Stimulated activated effector memory CD8-positive, alpha-beta T cell treated with anti-CD3 and anti-CD28 coated beads, Interleukin-12 subunit alpha, Interleukin-12 subunit beta, amount 100 ng/mL, for 72 hours (primary cell): ENCODE data around the gene SARNP.
"Not testable (repeated sequence)": the region's sequence is repeated elsewhere in the genome, so short reads cannot be mapped to it uniquely, and the experiment has no call there.

Experiments
- ATAC-seq: fragments of 150-1000 bp; cut with Tn5 transposase; 2 replicates; pipeline ENCODE4 v1.10.0; 2021
- DNase-seq, 2 donors: peaks; one replicate each; pipeline ENCODE4 v3.0.0; 2021 to 2022; ENCODE audit warnings: low spot score in 2 of 2
- H3K27ac Mint-ChIP-seq: one replicate; pipeline ENCODE4 v1.8.0; 2022; ENCODE audit warnings: mild to moderate bottlenecking, mixed read lengths
- H3K36me3 Mint-ChIP-seq: one replicate; pipeline ENCODE4 v1.8.0; 2022; ENCODE audit warnings: mild to moderate bottlenecking, mixed read lengths
- H3K4me1 Mint-ChIP-seq: one replicate; pipeline ENCODE4 v1.8.0; 2022; ENCODE audit warnings: mixed read lengths
- H3K4me3 Mint-ChIP-seq: one replicate; pipeline ENCODE4 v1.8.0; 2022; ENCODE audit warnings: mild to moderate bottlenecking, mixed read lengths
- H3K9me3 Mint-ChIP-seq: one replicate; pipeline ENCODE4 v1.8.0; 2022; ENCODE audit warnings: mixed read lengths

Gene SARNP

DNA sequence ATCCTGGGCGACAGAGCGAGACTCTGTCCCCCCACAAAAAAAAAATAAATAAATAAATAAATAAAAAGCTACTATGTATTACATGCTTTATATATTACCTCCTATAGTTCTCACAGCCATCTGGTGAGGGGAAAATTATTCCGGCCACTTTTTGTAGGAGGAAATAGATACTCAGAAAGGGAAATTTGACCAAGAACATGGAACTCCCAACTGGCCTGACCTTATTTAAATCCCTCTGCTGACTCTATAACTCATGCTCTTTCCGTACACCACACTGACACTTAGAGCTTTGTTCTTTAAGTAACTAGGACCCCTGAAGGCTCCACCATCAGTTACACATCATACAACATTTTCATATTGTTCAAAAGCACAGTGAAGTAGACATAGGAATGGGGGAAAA is 27.4 kb upstream of the SARNP start:
- DNase-seq: no peak
- H3K36me3 Mint-ChIP-seq: peaks cover 6% of the 10 kb centered on the region
- no peak overlapping the region for H3K27ac Mint-ChIP-seq
- H3K4me3 Mint-ChIP-seq: no peak overlapping the region
- no peaks in the 10 kb centered on the region for H3K9me3 Mint-ChIP-seq
- ATAC-seq: no peak
- peaks cover 12% of the 10 kb centered on the region for H3K4me1 Mint-ChIP-seq

DNA sequence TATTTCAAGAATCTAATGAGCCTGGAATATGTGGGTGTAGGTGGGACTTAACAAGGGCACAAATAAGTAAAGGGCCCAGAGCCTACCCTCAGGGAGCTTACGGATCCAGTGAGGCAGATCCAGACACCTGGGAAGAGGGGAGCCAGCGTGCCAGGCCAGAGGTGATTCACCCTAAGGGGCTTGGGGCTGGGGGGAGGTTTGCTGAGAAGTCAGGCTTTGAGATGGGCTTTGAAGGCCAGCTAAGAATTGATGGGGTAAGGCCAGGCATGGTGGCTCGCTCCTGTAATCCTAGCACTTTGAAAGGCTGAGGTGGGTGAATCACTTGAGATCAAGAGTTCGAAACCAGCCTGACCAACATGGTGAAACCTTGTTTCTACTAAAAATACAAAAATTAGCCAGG is 25.9 kb upstream of the SARNP start:
- H3K27ac Mint-ChIP-seq: no peak overlapping the region
- no peaks in the 10 kb centered on the region for H3K9me3 Mint-ChIP-seq
- DNase-seq: no peak
- ATAC-seq: no peak
- H3K4me1 Mint-ChIP-seq: peaks cover 12% of the 10 kb centered on the region
- H3K4me3 Mint-ChIP-seq: no peak overlapping the region
- H3K36me3 Mint-ChIP-seq: peaks cover 6% of the 10 kb centered on the region

DNA sequence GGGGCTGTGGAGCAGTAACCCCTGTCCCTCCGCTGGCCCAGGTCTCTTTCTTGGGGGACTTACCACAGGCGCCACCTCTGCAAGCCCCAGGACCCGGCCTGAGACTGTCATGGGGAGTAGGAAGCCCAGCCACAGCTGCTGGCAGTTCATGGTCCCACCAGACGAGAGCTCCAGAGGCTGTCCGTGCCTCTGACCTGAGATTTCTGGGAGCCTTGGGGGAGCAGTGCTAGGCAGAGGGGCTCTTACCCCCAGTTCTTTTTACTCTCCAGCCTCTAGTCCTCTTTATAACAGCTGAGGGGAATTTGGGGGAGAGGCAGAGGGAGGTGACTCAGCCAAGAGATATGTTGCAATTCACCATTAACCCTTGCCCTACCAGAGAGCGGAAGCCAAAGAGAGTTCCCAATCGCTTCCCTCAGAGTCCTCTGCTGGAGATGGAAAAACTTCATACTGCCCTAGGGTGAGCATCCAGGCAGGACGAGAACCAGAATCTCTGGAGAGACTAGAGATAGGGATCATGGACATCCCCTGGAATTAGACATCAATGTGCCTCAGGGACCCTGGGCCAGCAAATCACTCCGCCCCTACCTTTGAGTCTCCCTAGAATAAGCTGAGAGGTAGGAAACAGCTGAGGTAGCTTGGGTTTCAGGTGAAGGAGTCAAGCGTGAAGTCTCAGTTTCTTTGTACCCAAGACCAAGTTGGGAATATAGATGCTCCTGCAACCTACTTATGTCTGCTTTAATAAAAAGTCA is 25.3 kb upstream of the SARNP start, which contains the start of gene MMP19:
MMP19 (minus strand) TSS at position 256 of the 749 bp plus-strand sequence; CDS start at position 150, 106 bp downstream.
- Mint-ChIP-seq H3K4me3 (no peak within 1 kb of the TSS), H3K36me3 (peaks cover 6% of the 10 kb centered on the region), H3K4me1 (peaks cover 11% of the 10 kb centered on the region), H3K27ac (peak within 1 kb of the TSS; percentile 63), H3K9me3 (no peaks in the 10 kb centered on the region)
- ATAC-seq: no peak
- DNase-seq: no peak

DNA sequence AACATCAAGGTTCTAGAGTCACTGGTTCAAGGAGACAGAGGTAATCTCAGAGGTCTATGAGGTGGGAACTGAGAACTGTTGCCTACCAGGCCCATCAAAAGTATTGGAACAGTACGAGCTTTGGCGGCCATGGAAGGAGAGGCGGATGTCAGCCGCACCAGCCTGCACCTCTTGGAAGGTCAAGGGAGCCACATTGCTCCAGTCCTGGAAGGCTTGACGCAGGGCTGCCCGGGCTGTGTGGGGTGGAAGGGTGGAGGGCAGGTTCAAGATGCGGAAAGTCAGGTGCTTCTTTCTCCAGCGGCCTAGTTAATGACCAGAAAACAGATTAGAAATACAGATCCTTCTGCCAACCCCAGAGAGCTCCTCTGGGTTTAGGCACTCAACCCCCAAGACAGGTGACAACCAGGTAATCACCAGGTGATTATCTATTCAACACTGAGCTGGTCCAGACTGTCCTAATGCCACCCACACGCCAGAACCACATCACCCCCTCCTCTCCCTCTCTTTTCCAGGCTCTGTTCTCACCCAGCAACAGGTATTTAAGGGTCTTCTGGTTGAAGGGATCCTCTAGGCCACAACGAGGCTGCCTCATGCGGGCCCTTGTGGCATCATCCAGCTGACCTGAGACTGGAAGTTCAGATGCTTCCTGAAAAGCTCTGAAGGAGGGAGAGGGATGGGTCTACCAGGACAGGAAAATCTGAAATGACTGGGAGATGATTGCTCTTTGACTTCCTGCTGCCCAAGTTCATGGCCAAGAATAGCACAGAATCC is 23.2 kb upstream of the SARNP start:
- Mint-ChIP-seq H3K9me3 (no peaks in the 10 kb centered on the region), H3K36me3 (no peaks in the 10 kb centered on the region), H3K4me1 (no peaks in the 10 kb centered on the region), H3K27ac (peak overlapping the region; percentile 63), H3K4me3 (no peak overlapping the region)
- no peak for ATAC-seq
- no peak for DNase-seq

DNA sequence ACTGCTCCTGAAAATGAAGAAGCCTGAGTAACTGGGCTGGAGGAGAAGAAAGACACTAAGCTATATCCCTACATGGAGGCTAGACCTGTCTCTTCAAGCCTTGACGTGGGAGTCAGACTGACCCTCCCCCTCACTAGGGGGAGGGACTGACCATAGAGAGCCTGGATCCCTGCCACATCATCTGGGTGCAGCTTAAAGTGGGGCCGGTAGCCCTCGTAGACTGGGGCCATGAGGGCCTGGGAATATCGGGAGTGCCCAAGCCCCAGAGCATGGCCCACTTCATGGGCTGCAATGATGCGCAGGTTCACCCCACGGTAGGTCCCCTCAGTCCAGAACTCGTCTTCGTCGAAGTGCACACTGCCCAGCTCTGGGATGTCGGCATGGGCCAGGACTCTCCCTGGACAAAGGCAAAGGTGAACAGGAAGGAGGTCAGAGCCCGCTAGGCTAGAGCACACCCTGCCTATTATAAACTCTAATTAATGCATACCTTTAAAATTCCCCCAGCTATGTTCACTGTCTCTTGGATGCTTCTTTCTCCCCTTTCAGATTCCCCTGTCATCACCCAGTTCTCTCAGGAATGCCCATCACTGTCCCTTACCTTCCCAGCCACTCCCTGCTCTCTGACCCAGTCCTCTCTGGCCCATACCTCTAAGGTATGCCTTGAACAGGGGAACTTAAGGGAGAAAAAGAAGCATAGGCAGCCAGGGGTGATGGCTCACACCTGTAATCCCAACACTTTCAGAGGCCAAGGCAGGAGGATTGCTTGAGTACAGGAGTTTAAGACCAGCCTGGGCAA is 22.0 kb upstream of the SARNP start:
- Mint-ChIP-seq H3K4me3 (no peak overlapping the region), H3K9me3 (no peaks in the 10 kb centered on the region), H3K4me1 (no peaks in the 10 kb centered on the region), H3K36me3 (no peaks in the 10 kb centered on the region), H3K27ac (no peak overlapping the region)
- ATAC-seq: no peak
- DNase-seq: no peak

DNA sequence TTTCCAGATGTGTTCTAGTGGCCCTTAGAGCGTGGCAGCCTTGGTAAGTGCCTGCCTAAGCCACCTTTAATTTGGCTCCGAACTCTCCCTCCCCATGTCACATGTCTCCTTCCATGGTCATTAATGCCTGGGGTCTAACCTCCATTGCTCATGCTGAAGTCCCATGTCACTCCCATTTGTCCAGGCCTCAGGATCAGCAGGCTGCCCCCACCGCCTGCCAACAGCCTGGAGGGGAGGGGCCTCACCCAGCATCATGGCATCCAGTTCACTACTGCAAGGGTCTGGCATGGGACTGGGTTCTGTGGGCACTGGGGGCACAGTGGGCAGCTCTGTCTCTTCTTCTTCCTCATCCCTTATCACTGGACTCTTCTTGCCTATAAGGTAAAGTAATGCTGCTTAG is 20.8 kb upstream of the SARNP start:
- no peaks in the 10 kb centered on the region for H3K4me1 Mint-ChIP-seq
- H3K36me3 Mint-ChIP-seq: no peaks in the 10 kb centered on the region
- H3K4me3 Mint-ChIP-seq: no peak overlapping the region
- H3K27ac Mint-ChIP-seq: no peak overlapping the region
- no peaks in the 10 kb centered on the region for H3K9me3 Mint-ChIP-seq
- DNase-seq (no peak), ATAC-seq (no peak)

DNA sequence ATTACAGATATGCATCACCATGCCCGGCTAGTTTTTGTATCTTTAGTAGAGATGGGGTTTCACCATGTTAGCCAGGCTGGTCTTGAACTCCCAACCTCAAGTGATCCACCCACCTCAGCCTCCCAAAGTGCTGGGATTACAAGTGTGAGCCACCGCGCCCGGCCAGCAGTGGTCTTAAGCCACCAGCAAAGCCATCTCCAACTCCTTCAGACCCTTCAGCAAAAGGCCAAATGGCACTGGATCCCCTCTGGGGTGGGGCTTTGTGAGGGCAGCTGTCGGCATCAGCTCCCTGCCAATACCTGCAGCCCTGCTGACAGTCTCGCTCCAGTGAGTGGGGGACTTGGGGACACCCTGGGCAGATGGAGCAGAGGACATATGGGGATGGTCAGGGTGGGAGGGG is 16.9 kb upstream of the SARNP start:
- peaks cover 19% of the 10 kb centered on the region for H3K4me1 Mint-ChIP-seq
- not testable (repeated sequence) for H3K27ac Mint-ChIP-seq, ATAC-seq, H3K4me3 Mint-ChIP-seq, DNase-seq, H3K9me3 Mint-ChIP-seq, H3K36me3 Mint-ChIP-seq

DNA sequence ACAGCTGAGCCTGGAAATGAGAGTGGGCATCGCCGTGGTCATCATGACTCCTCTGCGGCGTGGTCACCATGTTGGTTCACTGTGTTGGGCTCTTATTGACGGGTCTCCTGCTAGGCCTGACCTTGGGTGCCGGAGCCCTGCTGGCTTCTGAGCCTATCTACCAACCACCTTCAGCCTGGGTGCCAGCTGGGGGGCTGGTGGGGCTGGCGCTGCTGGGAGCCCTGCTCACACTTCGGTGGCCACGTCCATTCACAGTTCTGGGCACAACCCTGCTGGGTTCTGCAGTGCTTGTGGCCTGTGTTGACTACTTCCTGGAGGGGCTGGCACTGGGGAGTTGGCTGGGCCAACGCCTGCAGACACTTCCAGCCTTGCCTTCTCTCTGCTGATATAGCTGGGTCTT is 15.5 kb upstream of the SARNP start:
- no peak for ATAC-seq
- peaks cover 7% of the 10 kb centered on the region for H3K36me3 Mint-ChIP-seq
- H3K4me1 Mint-ChIP-seq: peaks cover 25% of the 10 kb centered on the region
- no peak for DNase-seq
- H3K9me3 Mint-ChIP-seq: no peaks in the 10 kb centered on the region
- no peak overlapping the region for H3K27ac Mint-ChIP-seq
- H3K4me3 Mint-ChIP-seq: no peak overlapping the region

DNA sequence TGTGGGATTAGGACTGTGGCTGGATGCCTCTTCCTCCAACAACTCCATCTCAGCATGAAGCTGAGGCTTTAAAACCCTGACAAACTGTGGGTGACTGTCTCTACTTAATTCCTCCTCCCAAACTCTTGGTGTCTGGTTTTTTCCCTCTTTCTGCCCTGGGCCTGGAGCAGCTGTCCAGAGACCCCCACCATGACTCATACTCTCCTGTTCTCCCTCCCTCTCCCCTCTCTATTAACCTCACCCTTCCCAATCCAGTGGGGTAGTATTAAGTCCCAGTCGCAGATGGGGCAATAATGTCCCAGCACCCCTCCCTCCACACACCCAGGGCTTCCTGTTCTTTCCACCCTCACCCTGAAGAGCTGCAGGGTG is 13.9 kb upstream of the SARNP start:
- no peak for ATAC-seq
- peak overlapping the region; percentile 97 for H3K27ac Mint-ChIP-seq
- H3K4me1 Mint-ChIP-seq: peaks cover 38% of the 10 kb centered on the region

DNA sequence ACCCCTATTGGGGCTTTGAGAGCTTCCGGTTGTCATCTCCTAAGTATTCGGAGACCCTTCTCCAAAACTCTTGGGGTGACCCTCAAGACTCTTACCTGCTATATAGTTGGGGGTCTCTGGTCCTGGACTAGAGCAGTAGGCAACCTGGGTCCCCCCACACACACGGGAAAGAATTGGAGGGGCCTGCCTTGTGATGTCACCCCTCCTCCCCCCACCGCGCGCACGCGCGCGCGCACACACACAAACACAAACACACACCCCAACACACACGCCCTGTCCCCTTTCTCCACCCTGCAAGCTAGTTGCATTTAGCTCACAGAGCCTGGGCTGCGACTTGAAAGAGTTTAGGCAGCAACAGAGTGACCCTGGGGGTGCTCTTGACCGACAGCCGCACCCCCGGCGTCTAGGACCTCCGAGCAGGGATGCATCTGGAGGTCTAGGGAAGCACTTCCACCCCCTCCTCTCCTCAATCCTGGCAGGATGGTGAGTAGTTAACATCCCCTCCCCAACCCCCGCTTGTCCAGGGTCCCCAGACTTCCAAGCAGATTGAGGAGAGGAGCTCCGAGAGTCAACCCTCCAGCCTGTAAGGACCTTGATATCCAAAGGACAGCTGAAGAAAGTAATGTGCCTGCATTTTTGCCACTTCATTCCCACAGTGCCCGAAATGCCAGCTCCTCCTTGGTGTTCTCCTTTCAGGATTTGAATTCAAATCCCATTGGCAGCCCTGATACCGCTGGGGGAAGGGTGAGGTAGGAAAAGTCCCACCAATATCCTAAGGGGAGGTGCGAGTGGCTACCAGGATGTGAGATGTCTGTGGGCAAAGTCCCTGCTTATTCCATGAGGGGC is 13.3 kb upstream of the SARNP start:
- peaks cover 44% of the 10 kb centered on the region for H3K4me1 Mint-ChIP-seq
- DNase-seq: peak in 1 of 2 donors; percentile 73
- no peaks in the 10 kb centered on the region for H3K9me3 Mint-ChIP-seq
- peaks cover 7% of the 10 kb centered on the region for H3K36me3 Mint-ChIP-seq
- no peak for ATAC-seq
- H3K27ac Mint-ChIP-seq: peak overlapping the region; percentile 97
- H3K4me3 Mint-ChIP-seq: peak overlapping the region; percentile 99

More for the DNA sequence above, 13.9 kb upstream of the SARNP start:
- DNase-seq: no peak
- Mint-ChIP-seq H3K4me3 (peak overlapping the region; percentile 99), H3K36me3 (peaks cover 7% of the 10 kb centered on the region), H3K9me3 (no peaks in the 10 kb centered on the region)

DNA sequence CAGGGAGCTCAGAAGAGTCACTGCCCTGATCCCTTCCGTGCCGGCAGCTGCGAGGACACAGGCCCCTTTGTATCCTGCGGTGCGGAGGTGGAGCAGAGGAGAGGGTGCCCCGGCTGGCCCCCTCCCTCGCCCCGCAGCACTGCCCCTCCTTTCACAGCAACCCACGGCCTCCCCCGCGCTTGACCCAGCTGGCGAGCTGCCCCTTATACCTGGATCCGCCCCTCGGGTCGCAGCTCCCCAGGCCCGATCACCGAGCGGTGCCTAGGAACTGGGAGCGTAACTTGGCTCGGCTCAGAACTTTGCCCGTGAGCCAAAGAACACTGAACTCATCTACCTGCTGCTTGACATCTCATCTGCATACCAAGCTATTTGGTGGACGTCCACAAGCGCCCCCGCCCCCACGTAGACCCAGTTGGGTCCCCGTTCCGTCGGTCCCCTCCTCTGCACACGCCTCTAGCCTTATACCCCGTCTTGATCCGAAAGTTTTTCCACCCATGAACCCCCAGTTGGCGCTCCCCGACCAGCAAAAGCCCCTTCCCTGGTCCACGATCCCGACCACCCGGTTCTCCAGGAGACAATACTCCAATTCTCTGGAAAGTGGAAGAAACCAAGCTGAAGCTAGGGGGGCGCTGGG is 12.6 kb upstream of the SARNP start:
- peak; percentile 38 for ATAC-seq

DNA sequence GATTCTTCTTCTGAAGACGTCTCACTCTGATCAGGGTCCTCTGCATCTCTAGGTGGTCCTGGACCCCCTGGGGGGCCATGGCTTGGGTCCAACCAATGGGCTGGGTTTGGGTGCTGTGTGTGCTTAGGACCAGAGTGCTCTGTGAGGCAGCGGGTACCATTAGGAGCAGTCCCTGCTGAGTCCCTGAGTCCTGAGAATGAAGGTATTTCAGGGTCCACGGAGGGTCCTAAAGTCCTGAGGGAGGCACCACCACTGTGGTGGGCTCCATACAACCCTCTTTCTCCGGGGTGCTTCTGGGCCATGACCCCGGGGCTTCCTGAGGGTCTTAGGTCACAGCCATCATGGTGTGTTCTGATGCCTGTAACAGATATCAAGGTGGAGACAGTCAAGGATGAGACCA is 10.8 kb upstream of the SARNP start:
- Mint-ChIP-seq H3K4me3 (peak overlapping the region; percentile 99), H3K9me3 (no peaks in the 10 kb centered on the region), H3K4me1 (peaks cover 58% of the 10 kb centered on the region), H3K27ac (peak overlapping the region; percentile 97), H3K36me3 (peaks cover 7% of the 10 kb centered on the region)
- no peak for DNase-seq
- no peak for ATAC-seq

More for the DNA sequence above, 12.6 kb upstream of the SARNP start:
- H3K4me3 Mint-ChIP-seq: peak overlapping the region; percentile 99
- H3K9me3 Mint-ChIP-seq: no peaks in the 10 kb centered on the region
- peak overlapping the region; percentile 97 for H3K27ac Mint-ChIP-seq
- H3K4me1 Mint-ChIP-seq: peaks cover 48% of the 10 kb centered on the region
- DNase-seq: peak; percentile 21 to 73
- peaks cover 7% of the 10 kb centered on the region for H3K36me3 Mint-ChIP-seq

DNA sequence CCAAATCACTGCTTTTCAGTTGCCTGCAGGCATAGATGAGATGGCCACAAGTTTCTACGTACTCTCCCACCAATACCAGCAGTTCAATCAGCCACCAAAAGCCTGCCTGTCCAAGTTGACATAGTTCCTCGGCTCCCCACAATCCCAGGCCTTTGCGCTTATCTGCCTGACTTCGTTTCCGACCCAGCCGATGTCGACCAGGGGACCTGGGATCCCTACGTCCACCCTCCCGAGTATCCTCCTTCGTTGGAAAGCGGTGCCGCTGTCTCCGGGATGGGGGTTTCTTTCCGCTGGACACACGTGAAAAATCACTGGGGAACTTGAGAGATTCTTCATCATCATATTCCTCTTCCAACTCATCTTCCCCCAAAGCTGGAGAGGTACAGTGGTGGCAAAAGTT is 10.3 kb upstream of the SARNP start:
- Mint-ChIP-seq H3K27ac (peak overlapping the region; percentile 97), H3K4me3 (peak overlapping the region; percentile 99), H3K9me3 (no peaks in the 10 kb centered on the region), H3K4me1 (peaks cover 61% of the 10 kb centered on the region), H3K36me3 (peaks cover 7% of the 10 kb centered on the region)
- DNase-seq (no peak), ATAC-seq (no peak)

DNA sequence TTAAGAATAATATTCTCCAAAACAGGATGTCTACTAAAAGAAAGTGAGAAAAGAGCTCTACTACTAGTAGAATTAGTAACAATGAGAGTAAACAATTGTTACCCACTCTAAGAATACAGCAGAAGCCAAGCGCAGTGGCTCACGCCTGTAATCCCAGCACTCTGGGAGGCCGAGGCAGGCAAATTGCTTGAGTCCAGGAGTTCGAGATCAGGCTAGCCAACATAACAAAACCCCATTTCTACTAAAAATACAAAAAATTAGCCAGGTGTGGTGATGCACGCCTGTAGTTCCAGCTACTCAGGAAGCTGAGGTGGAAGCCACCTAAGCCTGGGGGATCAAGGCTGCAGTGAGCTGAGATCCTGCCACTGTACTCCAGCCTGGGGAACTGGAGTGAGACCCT is 7.2 kb upstream of the SARNP start:
- Mint-ChIP-seq H3K36me3 (no peaks in the 10 kb centered on the region), H3K9me3 (no peaks in the 10 kb centered on the region), H3K4me1 (peaks cover 42% of the 10 kb centered on the region), H3K4me3 (peak overlapping the region; percentile 99), H3K27ac (peak overlapping the region; percentile 92)
- ATAC-seq (no peak), DNase-seq (no peak)
